Choroid plexus epithelial cell (primary cell): ENCODE results near the gene STXBP5.

ENCODE experiments used
- DNase-seq: peaks from one replicate; pipeline ENCODE4 v3.0.0-alpha.2; 2010; ENCODE audit warnings: low read depth
- H3K4me3 ChIP-seq: 2 replicates; pipeline ENCODE4 v1.5.1; 2011; ENCODE audit warnings: low read depth, mild to moderate bottlenecking, control low read depth, low read length, moderate library complexity
- CTCF ChIP-seq: conservative IDR thresholded peaks from 2 replicates; pipeline ENCODE4 v1.5.1; 2011; ENCODE audit warnings: low read depth, mild to moderate bottlenecking, control low read depth, inconsistent platforms, low read length, moderate library complexity

The STXBP5 gene

GRCh38 chr6:147400968-147401367 lies 196.8 kb downstream of the STXBP5 start:
- no peak for TF ChIP-seq CTCF
- no peak for DNase-seq
- no peak overlapping the region for H3K4me3 ChIP-seq

GRCh38 chr6:147401779-147402178 lies 197.6 kb downstream of the STXBP5 start:
- H3K4me3 ChIP-seq: no peak overlapping the region
- DNase-seq: no peak
- no peak for TF ChIP-seq CTCF

GRCh38 chr6:147406783-147407182 lies 202.6 kb downstream of the STXBP5 start:
- H3K4me3 ChIP-seq: no peak overlapping the region
- no peak for DNase-seq
- TF ChIP-seq CTCF: no peak

GRCh38 chr6:147407571-147407970 lies 203.4 kb downstream of the STXBP5 start:
- H3K4me3 ChIP-seq: no peak overlapping the region
- no peak for DNase-seq
- no peak for TF ChIP-seq CTCF

- TF ChIP-seq CTCF: no peak
- DNase-seq: no peak
- no peak overlapping the region for H3K4me3 ChIP-seq
Observed at GRCh38 chr6:147416622-147417021, 212.4 kb downstream of the STXBP5 start.

GRCh38 chr6:147417954-147418353 lies 213.7 kb downstream of the STXBP5 start:
- DNase-seq: no peak
- no peak overlapping the region for H3K4me3 ChIP-seq
- no peak for TF ChIP-seq CTCF

GRCh38 chr6:147418523-147418922 lies 214.3 kb downstream of the STXBP5 start:
- TF ChIP-seq CTCF: no peak
- H3K4me3 ChIP-seq: no peak overlapping the region
- DNase-seq: no peak
